Astrocyte (in vitro differentiated cells and primary cell): ENCODE data around the gene LACTB. TPM values are rescaled to one million over a fixed set of nuclear protein-coding genes. Genes with fewer than 3 reads are reported as not detected.
A peak's percentile ranks its signal among the peaks of the same experiment; 100 is the strongest.

Source experiments
- DNase-seq: peaks from one replicate; pipeline ENCODE4 v3.0.0-alpha.2; 2010; ENCODE audit warnings: low read depth
- FAIRE-seq: peaks from 2 replicates; lab custom pipeline; 2011; peaks lifted over from hg19 to GRCh38; lab: Jason Lieb, UNC
- H2AFZ ChIP-seq: 2 replicates; pipeline ENCODE4 v1.6.0; 2012; ENCODE audit warnings: low read depth, low read length, inconsistent platforms
- H3K27ac ChIP-seq: 2 replicates; pipeline ENCODE4 v1.5.1; 2011; ENCODE audit warnings: low read depth, low read length, inconsistent platforms
- H3K27me3 ChIP-seq: 2 replicates; pipeline ENCODE4 v1.6.0; 2011; ENCODE audit warnings: low read length, inconsistent platforms; ENCODE audit not compliant: insufficient read depth
- H3K36me3 ChIP-seq: 2 replicates; pipeline ENCODE4 v1.5.1; 2011; ENCODE audit warnings: low read length, inconsistent platforms; ENCODE audit not compliant: insufficient read depth
- H3K4me1 ChIP-seq: 2 replicates; pipeline ENCODE4 v1.5.1; 2011; ENCODE audit warnings: low read length, inconsistent platforms; ENCODE audit not compliant: insufficient read depth
- H3K4me2 ChIP-seq: 2 replicates; pipeline ENCODE4 v1.6.0; 2012; ENCODE audit warnings: low read length, inconsistent platforms
- H3K4me3 ChIP-seq: 2 replicates; pipeline ENCODE4 v1.5.1; 2011; ENCODE audit warnings: low read depth, mild to moderate bottlenecking, low read length, inconsistent platforms; ENCODE audit not compliant: insufficient read depth
- H3K79me2 ChIP-seq: 2 replicates; pipeline ENCODE4 v1.6.0; 2012; ENCODE audit warnings: mild to moderate bottlenecking, low read length, inconsistent platforms; ENCODE audit not compliant: insufficient read depth
- H3K9ac ChIP-seq: 2 replicates; pipeline ENCODE4 v1.6.0; 2012; ENCODE audit warnings: mild to moderate bottlenecking, low read length, inconsistent platforms
- H3K9me3 ChIP-seq: 2 replicates; pipeline ENCODE4 v1.5.1; 2012; ENCODE audit warnings: low read depth, mild to moderate bottlenecking, low read length, inconsistent platforms; ENCODE audit not compliant: insufficient read depth
- H4K20me1 ChIP-seq: 2 replicates; pipeline ENCODE4 v1.6.0; 2012; ENCODE audit warnings: low read length, inconsistent platforms; ENCODE audit not compliant: insufficient read depth
- H3K27ac Mint-ChIP-seq: one replicate; pipeline ENCODE4 v1.8.0; 2021; ENCODE audit warnings: mild to moderate bottlenecking, mixed read lengths; ENCODE audit not compliant: unreplicated experiment
- H3K27me3 Mint-ChIP-seq: one replicate; pipeline ENCODE4 v1.8.0; 2021; ENCODE audit warnings: low read depth, mixed read lengths; ENCODE audit not compliant: unreplicated experiment
- H3K36me3 Mint-ChIP-seq: one replicate; pipeline ENCODE4 v1.8.0; 2021; ENCODE audit warnings: low read depth, mixed read lengths; ENCODE audit not compliant: unreplicated experiment
- H3K4me1 Mint-ChIP-seq: one replicate; pipeline ENCODE4 v1.8.0; 2021; ENCODE audit warnings: low read depth, mixed read lengths; ENCODE audit not compliant: unreplicated experiment
- H3K4me3 Mint-ChIP-seq: one replicate; pipeline ENCODE4 v1.8.0; 2021; ENCODE audit warnings: mild to moderate bottlenecking, moderate library complexity, mixed read lengths; ENCODE audit not compliant: unreplicated experiment
- H3K9me3 Mint-ChIP-seq: one replicate; pipeline ENCODE4 v1.8.0; 2021; ENCODE audit warnings: mild to moderate bottlenecking, mixed read lengths; ENCODE audit not compliant: unreplicated experiment
- EZH2 ChIP-seq: IDR thresholded peaks from 2 replicates; pipeline ENCODE4 v1.6.1; 2012; ENCODE audit warnings: mild to moderate bottlenecking, low read length, inconsistent platforms; ENCODE audit not compliant: insufficient read depth
- total RNA-seq: library from RNA; stranded (reverse); gene quantifications from 2 replicates; pipeline ENCODE4 v1.2.1, GENCODE V29; 2021
- TF ChIP-seq, protein P1 (sequence below): IDR thresholded peaks from 2 replicates; pipeline ENCODE4 v1.5.1; 2011; ENCODE audit warnings: low read depth, mild to moderate bottlenecking, inconsistent platforms, low read length, moderate library complexity; ENCODE audit not compliant: insufficient read depth

The LACTB gene
- total RNA-seq, 1 donor from 2014 or later, result 29.8 TPM

DNA sequence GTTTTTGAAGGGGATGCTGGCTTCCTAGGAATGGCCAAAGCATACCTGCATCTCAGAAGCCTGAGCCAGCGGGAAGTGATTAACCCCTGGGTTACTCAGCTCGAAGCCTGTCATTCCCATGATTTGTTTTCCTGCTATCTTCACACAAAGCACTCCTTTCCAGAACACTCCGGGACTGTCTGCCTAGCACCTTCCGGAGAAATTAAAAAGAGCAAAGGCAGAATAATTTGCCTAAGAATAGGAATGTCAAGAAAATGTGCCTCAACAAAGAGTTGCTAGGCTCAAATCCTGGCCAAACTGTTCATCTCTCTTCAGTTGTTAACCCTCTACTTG is 45.0 kb upstream of the LACTB start:
- Histone ChIP-seq H3K4me1 (peaks cover 30% of the 10 kb centered on the region), H2AFZ (no peak overlapping the region), H4K20me1 (peaks cover 5% of the 10 kb centered on the region), H3K9ac (no peak overlapping the region), H3K27me3 (no peaks in the 10 kb centered on the region), H3K4me3 (no peak overlapping the region), H3K36me3 (peaks cover 7% of the 10 kb centered on the region), H3K4me2 (peak overlapping the region; percentile 48), H3K27ac (peak overlapping the region; percentile 13), H3K9me3 (no peaks in the 10 kb centered on the region), H3K79me2 (no peaks in the 10 kb centered on the region)
- Mint-ChIP-seq H3K4me1 (peaks cover 59% of the 10 kb centered on the region), H3K9me3 (no peaks in the 10 kb centered on the region), H3K4me3 (no peak overlapping the region), H3K27ac (peak overlapping the region; percentile 79), H3K36me3 (peaks cover 2% of the 10 kb centered on the region), H3K27me3 (no peaks in the 10 kb centered on the region)
- TF ChIP-seq, protein P1, sequence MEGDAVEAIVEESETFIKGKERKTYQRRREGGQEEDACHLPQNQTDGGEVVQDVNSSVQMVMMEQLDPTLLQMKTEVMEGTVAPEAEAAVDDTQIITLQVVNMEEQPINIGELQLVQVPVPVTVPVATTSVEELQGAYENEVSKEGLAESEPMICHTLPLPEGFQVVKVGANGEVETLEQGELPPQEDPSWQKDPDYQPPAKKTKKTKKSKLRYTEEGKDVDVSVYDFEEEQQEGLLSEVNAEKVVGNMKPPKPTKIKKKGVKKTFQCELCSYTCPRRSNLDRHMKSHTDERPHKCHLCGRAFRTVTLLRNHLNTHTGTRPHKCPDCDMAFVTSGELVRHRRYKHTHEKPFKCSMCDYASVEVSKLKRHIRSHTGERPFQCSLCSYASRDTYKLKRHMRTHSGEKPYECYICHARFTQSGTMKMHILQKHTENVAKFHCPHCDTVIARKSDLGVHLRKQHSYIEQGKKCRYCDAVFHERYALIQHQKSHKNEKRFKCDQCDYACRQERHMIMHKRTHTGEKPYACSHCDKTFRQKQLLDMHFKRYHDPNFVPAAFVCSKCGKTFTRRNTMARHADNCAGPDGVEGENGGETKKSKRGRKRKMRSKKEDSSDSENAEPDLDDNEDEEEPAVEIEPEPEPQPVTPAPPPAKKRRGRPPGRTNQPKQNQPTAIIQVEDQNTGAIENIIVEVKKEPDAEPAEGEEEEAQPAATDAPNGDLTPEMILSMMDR, result no peak
- no peak for TF ChIP-seq EZH2
- no peak for DNase-seq
- FAIRE-seq, result no peak

DNA sequence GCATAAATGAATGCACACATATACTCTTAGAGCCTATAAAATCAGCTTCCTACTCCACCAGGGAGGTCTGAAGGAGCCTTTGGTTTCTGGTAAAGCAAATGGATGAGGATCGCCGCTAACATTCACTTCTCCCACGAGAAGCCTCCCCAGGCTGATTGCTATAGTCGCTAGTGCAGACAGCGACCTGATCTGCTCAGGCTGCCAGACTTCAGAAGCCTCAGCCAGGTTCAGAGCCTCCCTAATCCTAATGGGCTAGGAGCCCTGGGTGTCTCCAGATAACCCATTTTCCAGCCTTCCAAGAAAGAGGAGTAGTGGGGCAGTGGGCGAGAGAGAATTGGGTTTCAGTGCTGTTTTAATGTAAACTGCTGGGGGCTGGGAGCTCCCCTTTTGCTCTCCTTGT is 43.7 kb upstream of the LACTB start:
- H2AFZ ChIP-seq, result no peak overlapping the region
- no peak overlapping the region for H3K27ac ChIP-seq
- FAIRE-seq (no peak), DNase-seq (no peak)
- no peaks in the 10 kb centered on the region for H3K27me3 ChIP-seq
- Mint-ChIP-seq H3K9me3 (no peaks in the 10 kb centered on the region), H3K27ac (no peak overlapping the region), H3K4me1 (peaks cover 51% of the 10 kb centered on the region), H3K4me3 (no peak overlapping the region), H3K36me3 (no peaks in the 10 kb centered on the region), H3K27me3 (no peaks in the 10 kb centered on the region)
- no peak overlapping the region for H3K4me3 ChIP-seq
- H3K9me3 ChIP-seq, result no peaks in the 10 kb centered on the region
- no peaks in the 10 kb centered on the region for H3K36me3 ChIP-seq
- H3K4me1 ChIP-seq, result peaks cover 30% of the 10 kb centered on the region
- no peak overlapping the region for H3K4me2 ChIP-seq
- TF ChIP-seq, protein P1, result no peak
- no peak for TF ChIP-seq EZH2
- H4K20me1 ChIP-seq, result no peaks in the 10 kb centered on the region
- H3K79me2 ChIP-seq, result no peaks in the 10 kb centered on the region
- no peak overlapping the region for H3K9ac ChIP-seq

DNA sequence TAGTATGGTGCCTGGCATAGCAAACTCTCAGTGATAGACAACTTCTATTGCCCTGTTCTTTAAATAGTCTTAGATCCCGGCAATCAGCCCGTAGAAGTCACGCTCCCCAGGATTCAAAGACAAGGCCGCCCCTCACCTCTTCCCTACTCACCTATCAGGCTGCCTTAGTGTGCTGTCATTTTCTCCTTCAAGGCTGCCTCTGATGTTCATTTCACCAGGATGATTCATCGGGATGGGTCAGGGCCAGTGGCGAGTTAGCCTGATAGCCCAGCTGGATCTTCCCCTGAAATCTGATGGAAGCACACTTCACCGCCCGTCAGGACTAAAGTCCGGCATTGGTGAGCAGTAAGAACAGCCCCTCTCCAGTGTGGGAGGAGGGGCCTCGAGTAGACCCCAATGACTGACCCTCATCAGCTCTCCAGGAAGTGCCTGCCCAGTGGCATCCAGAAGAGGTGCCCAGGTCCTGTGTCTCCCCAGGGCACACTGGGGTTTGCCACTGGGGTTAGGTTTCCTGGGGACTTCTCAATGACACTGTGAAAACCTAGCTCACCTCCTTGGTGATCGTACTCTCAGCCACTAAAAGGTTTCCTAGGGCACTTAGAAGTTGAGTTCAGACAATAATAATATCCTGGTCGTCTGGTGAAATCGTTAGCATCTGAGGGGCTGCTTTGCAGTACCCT is 41.6 kb upstream of the LACTB start:
- H3K4me2 ChIP-seq, result peak overlapping the region; percentile 0
- no peak overlapping the region for H2AFZ ChIP-seq
- H3K36me3 ChIP-seq, result no peaks in the 10 kb centered on the region
- no peak overlapping the region for H3K27ac ChIP-seq
- H3K4me1 ChIP-seq, result peaks cover 28% of the 10 kb centered on the region
- DNase-seq, result peak; percentile 65
- Mint-ChIP-seq H3K27me3 (no peaks in the 10 kb centered on the region), H3K4me3 (no peak overlapping the region), H3K9me3 (peaks cover 4% of the 10 kb centered on the region), H3K36me3 (no peaks in the 10 kb centered on the region), H3K27ac (peak overlapping the region; percentile 81), H3K4me1 (peaks cover 46% of the 10 kb centered on the region)
- no peaks in the 10 kb centered on the region for H4K20me1 ChIP-seq
- H3K9me3 ChIP-seq, result no peaks in the 10 kb centered on the region
- H3K9ac ChIP-seq, result no peak overlapping the region
- no peak for FAIRE-seq
- H3K4me3 ChIP-seq, result no peak overlapping the region
- TF ChIP-seq, protein P1, result no peak
- TF ChIP-seq EZH2, result no peak
- no peaks in the 10 kb centered on the region for H3K27me3 ChIP-seq
- no peaks in the 10 kb centered on the region for H3K79me2 ChIP-seq
